ENCODE measurements around the gene NADSYN1. TPM values are rescaled to one million over a fixed set of nuclear protein-coding genes. Genes with fewer than 3 reads are reported as not detected.

The NADSYN1 gene
- total RNA-seq: 75.8 and 85.8 TPM in 2 replicates

DNA sequence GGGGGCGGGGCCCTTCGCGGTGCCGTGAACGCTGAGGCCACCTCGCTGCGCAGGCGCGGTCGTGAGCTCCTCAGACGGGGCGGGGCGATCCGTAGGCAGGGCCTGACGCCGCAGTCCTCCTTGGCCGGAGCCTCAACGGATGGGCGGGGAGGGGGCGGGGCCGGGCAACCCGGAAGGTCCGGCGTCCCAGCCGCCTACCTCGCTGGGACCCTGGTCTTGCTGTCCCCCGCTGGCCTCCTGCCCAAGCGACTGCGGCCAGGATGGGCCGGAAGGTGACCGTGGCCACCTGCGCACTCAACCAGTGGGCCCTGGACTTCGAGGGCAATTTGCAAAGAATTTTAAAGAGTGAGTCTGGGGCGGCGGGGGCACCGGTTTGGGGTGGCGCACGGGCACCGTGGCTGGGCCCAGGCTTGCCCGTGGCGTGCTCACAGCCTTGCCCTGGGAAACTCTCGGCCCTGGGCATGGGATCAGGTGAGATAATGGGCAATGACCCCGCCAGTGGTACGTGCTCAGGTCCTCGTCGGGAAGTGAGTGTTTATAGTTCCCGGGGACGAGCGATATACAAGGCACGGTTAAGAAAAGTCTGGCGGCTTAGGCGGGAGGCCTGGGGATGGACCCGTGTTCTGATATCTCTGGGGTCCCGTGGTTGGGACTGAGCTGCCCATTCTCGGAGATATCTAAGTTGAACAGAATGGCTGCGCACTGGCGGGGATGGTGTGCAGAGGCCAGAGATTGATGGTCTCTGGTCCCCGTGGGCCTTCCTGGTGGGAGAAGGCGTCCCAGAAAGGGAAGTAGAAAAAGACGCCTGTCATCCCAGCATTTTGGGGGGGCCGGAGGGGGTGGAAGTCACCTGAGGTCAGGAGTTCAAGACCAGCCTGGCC is at the start of gene NADSYN1:
TSS of gene NADSYN1 (plus strand) at position 167 of the 881 bp plus-strand sequence. CDS start at position 261, 94 bp downstream.

DNA sequence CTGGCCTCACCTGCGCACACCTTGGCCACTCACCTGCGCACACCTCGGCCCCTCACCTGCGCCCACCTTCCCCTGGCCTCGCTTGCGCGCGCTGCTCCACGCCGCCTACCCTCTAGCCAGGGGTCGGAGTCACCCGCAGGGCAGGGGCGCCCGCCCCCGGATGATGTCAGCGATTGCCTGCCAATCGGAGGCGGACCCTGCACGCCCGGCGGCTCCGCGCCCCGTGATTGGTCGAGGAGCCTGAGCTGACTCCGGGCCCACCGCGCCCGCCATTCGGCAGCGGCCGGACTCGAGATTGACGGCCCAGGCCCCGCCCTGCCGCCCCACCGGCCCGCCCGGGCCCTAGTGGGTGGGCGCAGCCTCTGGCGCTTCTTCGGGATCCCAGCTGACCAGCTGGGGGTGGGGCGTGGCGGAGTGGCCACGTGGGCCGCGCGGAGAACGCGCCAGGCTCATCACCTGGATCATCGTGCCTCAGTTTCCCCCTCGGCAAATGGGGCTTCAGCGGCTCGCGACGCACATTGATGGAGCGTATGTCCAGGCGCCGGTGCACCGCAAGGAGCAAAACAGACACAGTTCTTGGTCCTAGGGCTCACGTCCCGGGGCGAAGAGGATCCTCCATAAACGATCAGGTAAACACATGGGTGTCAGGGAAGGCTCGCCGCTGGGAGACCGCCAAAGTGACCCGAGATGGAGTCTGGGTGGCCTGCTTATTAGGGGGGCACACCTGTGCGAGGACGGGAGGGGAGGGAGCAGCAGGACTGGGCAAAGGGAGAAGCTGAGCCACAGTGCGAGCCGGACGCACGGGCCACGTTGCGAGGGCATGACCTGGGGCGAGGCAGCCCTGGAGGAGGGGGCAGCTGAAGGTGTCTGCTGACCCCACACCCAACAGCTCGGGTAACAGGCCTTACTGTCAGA is 4.5 kb upstream of the NADSYN1 start, which contains the start of gene DHCR7:
TSS of gene DHCR7 (minus strand) at position 137 of the 915 bp plus-strand sequence. CDS start 3,441 bp downstream, outside the sequence.

DNA sequence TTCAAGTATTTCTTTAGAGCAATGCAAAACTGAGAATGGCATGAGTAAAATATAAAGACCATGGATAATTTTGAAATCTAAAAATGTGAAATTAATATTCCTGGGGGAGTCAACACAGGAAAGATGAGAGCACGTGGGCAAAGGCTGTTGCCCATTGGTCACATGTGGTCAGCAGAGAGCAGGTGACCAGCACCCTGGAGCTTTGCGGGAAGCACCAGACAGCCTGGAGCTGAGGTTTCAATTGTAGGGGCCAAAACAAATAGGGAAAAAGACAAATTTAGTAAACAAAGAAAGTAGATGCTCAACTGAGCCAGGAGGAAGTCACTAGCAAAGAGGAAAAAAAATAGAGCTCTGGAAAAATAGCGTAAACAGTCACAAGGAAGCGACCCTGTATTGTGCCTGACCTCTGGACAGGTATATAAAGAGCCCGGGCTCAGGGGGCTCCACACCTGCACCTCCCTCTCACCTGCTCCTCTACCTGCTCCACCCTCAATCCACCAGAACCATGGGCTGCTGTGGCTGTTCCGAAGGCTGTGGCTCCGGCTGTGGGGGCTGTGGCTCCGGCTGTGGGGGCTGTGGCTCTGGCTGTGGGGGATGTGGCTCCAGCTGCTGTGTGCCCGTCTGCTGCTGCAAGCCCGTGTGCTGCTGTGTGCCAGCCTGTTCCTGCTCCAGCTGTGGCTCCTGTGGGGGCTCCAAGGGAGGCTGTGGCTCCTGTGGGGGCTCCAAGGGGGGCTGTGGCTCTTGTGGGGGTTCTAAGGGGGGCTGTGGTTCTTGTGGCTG is 74.0 kb downstream of the NADSYN1 start, which contains the start of gene KRTAP5-7:
TSS of gene KRTAP5-7 (plus strand) at position 472 of the 780 bp plus-strand sequence. CDS start at position 506, 34 bp downstream.

DNA sequence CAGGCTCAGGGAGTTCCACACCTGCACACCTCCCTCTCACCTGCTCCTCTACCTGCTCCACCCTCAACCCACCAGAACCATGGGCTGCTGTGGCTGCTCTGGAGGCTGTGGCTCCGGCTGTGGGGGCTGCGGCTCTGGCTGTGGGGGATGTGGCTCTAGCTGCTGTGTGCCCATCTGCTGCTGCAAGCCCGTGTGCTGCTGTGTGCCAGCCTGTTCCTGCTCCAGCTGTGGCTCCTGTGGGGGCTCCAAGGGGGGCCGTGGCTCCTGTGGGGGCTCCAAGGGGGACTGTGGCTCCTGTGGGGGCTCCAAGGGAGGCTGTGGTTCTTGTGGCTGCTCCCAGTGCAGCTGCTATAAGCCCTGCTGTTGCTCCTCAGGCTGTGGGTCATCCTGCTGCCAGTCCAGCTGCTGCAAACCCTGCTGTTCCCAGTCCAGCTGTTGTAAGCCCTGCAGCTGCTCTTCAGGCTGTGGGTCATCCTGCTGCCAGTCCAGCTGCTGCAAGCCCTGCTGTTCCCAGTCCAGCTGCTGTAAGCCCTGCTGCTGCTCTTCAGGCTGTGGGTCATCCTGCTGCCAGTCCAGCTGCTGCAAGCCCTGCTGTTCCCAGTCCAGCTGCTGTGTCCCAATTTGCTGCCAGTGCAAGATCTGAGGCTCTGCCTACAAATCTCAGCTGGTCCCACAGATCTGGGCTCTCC is 85.1 kb downstream of the NADSYN1 start, which contains the start of gene KRTAP5-8:
TSS of gene KRTAP5-8 (plus strand) at position 49 of the 689 bp plus-strand sequence. CDS start at position 80, 31 bp downstream.

DNA sequence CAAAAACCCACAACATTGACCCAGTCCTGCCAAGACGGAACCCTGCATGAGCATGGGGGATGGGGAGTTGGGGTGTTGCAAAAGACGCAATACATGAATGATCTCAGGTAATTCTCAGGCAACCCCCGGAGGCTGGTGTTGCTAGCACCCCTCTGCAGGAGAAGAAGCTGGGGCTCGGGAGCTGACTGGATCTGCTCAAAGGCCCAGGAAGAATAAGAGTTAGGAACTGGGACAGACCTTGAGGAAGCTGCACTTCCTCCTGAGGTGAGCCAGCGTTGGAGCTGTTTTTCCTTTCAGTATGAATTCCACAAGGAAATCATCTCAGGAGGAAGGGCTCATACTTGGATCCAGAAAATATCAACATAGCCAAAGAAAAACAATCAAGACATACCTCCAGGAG is 95.1 kb downstream of the NADSYN1 start, which contains the start of gene KRTAP5-9:
TSS of gene KRTAP5-9 (plus strand) at position 301 of the 400 bp plus-strand sequence. CDS start 238 bp downstream, outside the sequence.

Other genes with a start within 250 kb of the NADSYN1 start
- 0.32 and 0.43 TPM in 2 replicates for gene SHANK2, start 200.6 kb upstream of the NADSYN1 start, total RNA-seq
- 26.3 and 40.2 TPM in 2 replicates for gene DHCR7, start 4.8 kb upstream of the NADSYN1 start, total RNA-seq
- under 0.01 TPM in 1 of 2 replicates, not detected in the other for gene KRTAP5-7, start 74.1 kb downstream of the NADSYN1 start, total RNA-seq
- gene KRTAP5-8, start 84.8 kb downstream of the NADSYN1 start, total RNA-seq: not detected in 2 replicates
- not detected in 2 replicates for gene KRTAP5-9, start 95.2 kb downstream of the NADSYN1 start, total RNA-seq
- gene KRTAP5-10, start 112.4 kb downstream of the NADSYN1 start, total RNA-seq: 0.09 TPM in 1 of 2 replicates, not detected in the other
- gene KRTAP5-11, start 129.7 kb downstream of the NADSYN1 start, total RNA-seq: not detected in 2 replicates

All from bronchial smooth muscle cell (primary cell).